ENCODE measurements around the gene RCOR1.
"Not testable (repeated sequence)": the region's sequence is repeated elsewhere in the genome, so short reads cannot be mapped to it uniquely, and the experiment has no call there.

Gene RCOR1

DNA sequence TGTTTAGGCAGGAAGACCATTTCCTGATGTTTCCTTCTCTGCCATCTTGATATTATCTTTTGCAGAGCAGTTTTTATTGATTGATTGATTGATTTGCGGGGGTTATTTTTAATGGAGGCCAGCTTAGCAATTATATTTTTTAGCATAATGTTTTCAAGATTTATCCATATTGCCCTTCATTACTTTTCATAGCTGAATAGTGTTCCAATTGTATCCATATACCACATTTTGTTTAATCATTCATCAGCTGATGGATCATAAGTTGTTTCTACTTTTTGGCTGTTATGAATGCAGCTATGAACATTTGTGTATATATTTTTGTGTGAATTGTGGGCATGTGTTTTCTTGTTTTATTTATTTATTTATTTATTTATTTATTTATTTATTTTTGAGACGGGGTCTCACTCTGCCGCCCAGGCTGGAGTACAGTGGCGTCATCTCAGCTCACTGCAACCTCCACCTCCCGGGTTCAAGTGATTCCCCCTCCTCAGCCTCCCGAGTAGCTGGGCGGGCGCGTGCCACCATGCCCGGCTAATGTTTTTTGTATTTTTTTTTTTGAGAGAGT is 20.9 kb upstream of the RCOR1 start:
- no peak for DNase-seq

GRCh38 chr14:102573161-102573560 is 19.3 kb upstream of the RCOR1 start:
- not testable (repeated sequence) for DNase-seq

GRCh38 chr14:102573591-102574046 is 18.8 kb upstream of the RCOR1 start:
- DNase-seq = no peak

- peak; percentile 54 for DNase-seq
These were observed 17.9 kb upstream of the RCOR1 start for GRCh38 chr14:102574281-102575159.

- no peak for DNase-seq
These were observed 17.1 kb upstream of the RCOR1 start for GRCh38 chr14:102575160-102575845.

DNA sequence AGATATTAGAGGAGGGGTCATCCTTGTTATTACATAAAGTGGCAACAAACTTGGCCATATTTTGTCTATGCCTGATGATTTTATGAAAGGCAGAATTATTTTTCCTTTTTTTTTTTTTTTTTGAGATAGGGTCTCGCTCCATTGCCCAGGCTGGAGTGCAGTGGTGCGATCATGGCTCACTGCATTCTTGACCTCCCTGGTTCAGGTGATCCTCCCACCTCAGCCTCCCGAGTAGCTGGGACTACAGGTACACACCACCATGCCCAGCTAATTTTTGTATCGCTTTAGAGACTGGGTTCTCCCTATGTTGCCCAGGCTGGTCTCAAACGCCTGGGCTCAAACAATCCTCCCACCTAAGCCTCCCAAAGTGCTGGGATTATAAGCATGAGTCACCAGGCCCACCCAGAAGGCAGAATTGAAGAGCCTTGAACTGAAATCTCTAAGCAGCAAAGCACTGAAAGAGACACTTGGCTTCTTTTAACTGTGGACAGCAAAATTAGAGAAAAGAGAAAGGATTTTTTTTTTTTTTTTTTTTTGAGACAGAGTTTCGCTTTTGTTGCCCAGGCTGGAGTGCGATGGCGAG is 16.5 kb upstream of the RCOR1 start:
- not testable (repeated sequence) for DNase-seq

GRCh38 chr14:102578821-102579220 is 13.6 kb upstream of the RCOR1 start:
- DNase-seq = no peak

DNA sequence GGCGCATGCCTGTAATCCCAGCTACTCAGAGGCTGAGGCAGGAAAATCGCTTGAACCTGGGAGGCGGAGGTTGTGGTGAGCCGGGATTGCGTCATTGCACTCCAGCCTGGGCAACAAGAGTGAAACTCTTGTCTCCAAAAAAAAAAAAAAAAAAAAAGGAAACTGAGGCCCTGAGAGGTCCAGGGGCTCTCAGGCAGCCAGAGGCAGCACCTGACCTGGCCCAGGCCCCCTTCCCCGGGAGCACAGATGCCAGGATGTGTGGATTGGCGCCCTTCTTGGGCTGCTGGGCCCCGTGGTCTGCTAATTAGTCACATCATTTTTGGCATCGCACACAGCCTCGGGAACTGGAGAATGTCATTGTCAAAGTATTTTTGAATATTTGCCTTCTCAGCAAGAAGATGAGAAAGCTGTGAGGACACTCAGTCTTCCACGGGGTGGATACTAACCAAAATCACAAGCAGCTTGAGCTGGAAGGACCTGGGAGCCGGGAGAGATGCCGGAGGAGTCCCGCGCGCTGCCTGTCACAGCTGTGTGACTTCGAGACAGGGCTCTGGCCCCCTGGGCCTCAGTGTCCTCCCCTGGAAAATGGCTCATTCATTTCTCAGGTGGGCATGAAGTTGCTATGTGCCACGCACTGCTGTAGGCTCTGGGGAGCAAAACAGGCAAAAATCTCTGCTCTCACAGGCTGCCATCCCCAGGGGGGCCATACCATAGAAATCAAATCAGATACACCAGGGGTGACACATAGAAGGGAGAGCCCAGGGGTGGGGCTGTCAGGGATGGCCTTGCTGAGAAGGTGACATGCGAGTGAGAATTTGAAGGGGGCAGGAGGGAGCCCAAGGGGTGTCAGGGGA is 12.5 kb upstream of the RCOR1 start:
- DNase-seq = no peak

- DNase-seq = no peak
These were observed 11.8 kb upstream of the RCOR1 start for GRCh38 chr14:102580550-102581110.

DNA sequence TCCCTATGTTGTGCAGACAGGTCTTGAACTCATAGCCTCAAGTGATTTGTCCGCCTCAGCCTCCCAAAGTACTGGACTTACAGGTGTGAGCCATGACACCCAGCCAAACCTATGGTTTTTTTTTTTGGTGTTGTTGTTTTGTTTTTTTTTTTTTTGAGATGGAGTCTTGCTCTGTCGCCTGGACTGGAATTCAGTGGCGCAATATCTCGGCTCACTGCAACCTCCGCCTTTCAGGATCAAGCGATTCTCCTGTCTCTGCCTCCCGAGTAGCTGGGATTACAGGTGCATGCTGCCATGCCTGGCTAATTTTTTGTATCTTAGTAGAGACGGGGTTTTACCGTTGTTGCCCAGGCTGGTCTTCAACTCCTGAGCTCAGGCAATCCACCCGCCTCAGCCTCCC is 11.3 kb upstream of the RCOR1 start:
- DNase-seq = no peak

DNA sequence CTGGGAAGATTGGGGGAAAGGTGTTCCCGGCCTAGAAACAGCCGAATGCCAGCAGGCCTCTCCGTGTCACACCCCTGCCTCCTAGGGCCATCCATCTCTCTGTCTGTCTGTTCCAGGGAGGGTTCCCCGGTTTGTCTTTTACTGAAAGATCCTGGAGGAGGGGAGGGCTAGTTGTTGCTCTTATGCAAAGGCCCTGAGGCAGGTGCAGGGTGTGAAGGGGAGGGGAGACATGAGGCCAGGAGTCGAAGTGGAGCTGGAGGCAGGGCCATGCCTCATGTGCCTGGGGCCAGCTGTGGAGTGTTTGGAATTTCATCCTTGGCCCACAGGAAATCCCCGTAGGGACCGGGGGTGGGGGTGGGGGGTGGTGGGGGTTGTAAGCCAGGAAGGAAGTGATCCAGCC is 8.7 kb upstream of the RCOR1 start:
- DNase-seq = no peak

DNA sequence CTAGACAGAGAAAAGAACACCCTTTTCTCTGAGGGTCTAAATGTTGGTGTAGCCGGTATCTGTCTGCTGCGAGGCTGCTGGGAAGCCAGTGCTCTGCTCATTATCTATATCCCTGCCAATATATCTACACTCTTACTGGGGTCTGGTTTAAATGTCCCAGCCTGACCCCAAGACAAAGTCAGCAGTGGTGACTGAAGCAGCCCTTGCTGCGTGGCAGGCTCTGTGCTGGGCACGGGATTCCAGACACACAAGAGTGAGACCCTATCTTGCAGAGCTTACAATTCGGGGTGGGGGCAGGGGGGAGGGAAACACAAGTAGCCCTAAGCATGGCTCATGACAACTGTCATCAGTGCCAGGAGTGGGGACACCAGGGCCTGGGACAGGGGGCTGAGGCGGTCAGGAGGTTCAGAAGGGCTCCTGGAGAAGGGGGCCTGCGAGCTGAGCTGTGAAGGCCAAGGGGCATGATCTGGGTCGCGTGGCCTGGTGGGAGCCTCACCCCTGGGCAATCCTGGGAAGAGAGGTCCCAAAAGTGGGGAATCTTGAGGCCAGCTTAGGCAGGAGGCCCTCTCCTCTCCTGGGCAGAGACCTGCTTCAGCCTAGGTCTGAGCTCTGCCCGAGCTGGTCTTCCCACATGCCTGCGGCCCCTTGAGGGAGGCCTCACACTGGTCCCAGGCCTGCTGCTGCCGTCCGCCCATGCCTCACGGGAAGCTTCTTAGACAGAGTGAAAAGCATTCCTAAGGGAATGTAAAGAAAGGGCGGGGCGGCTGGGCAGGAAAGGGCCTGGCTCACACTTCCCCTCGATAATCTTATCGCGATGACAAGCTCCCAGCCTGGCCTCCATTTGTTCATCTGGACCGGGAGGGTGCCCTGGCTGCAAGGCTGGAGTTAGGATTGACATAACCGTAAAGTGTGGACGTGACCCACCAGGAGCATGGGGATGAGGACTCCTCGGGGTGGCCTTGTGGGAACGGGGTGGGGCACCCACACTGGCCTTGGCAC is 7.3 kb upstream of the RCOR1 start:
- DNase-seq = no peak

DNA sequence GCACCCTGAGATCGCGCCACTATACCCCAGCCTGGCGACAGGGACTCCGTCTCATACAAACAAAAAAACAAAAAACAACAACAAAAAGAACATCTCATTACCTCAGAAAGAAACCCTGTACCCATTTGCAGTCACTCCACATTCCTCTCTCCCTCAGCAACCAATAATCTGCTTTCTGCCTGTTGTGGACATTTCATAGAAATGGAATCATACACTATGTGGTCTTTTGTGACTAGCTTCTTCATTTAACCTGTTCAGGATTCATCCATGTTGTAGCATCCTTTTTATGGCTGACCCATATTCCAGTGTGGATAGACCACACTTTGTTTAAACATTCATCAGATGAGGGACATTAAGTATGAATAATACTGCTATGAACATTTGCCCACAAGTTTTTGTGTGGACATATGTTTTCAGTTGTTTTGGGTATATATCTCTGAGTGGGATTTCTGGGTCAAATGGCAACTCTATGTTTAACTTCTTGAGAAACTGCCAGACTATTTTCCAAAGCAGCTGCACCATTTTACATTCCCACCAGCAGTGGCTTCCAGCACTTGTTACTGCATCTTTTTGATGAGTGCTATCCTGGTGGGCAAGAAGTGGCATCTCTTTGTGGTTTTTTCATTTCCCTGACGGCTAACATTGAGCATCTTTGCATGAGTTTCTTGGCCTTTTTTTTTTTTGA is 5.9 kb upstream of the RCOR1 start:
- no peak for DNase-seq

- DNase-seq = no peak
These were observed 3.6 kb upstream of the RCOR1 start for GRCh38 chr14:102588821-102589220.

DNA sequence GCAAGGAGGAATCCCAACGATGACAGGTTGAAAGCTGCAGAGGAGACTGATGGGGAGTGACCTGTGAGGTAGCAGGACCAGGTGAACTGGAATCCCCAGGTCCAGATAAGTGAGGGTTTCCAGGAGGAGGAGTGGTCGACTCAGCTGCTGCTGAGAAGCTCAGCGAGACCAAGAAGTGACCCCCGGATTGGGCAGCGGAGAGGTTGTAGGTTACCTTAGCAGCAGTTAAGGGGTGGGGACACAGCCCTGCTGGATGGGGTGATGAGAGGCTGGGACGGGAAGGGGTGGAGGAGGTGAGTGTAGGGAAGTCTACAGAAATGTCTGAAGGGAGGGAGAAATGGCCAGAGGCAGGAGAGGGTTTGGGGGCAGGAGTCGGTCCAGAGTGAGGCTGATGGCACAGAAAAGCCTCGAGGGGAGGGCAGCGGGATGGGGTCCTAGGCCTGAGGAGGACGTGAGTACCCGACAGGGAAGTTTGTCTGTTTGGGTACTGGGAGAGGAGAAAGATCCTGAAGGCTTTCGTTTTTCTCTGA is 2.6 kb upstream of the RCOR1 start:
- DNase-seq = no peak

GRCh38 chr14:102590667-102591099 is 1.8 kb upstream of the RCOR1 start:
- DNase-seq = peak; percentile 50

DNA sequence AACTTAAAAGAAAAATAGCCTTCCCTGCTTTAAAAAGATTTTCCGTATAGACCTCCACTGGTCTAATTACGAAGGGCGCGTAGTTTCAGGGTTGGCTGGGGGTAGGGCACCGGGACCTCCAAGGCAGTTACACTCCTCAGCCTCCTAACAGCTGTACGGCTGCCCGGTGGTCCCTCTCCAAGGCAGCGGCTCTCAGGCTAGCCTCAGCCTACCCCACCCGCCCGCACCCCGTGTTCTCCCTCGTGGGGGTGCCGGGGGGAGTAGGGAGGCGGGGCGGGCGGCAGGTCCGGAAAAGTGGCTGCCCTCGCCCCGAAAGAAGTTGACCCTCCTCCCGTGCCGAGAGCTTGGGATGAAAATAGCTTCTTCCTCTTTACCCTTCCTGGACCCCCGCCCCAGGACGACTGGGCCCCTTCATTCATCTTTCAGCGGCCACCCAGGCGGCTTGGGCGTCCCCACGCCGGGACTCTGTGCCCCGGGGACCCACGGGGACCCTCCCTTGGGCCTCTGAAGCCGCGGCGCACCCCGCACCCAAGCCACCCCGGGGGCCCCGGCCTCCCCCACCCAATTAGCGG is 991 bp upstream of the RCOR1 start:
- DNase-seq = peak; percentile 76

GRCh38 chr14:102592763-102593060 is 263 bp downstream of the RCOR1 start:
- DNase-seq = no peak

DNA sequence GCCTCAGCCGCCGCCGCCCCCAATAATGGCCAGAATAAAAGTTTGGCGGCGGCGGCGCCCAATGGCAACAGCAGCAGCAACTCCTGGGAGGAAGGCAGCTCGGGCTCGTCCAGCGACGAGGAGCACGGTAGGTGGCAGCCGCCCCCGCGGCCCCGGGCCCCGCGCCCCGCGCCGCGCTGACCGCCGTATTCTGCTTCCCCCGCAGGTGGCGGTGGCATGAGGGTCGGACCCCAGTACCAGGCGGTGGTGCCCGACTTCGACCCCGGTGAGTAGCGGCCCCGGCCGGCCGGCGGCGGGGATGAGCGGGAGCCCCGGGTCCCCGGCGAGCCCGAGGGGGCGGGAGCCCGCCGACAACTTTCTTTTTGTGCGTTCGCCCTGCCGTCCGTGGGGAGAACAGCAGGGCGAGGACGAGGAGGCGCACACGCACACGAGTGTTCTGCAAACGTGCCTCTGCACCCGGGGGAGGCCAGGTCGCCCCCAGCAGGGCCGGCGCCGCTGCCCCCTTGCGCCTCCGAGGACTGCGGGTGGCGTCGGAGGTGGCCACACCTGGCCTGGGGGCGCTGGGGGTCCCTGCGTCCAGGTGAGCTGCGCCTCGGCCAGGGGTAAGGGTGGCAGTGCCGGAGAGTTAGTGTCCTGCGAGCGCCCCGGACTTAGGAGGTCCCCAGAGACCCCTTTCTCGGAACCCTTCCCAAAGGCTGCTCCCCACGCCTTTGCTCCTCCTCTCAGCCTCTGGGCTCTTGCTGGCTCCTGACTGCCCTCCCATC is 794 bp downstream of the RCOR1 start:
- DNase-seq = peak; percentile 65

Measured in femur (tissue), 1 donor.